HFFc6 (cell line): ENCODE data around the gene TRAPPC3. TPM values are rescaled to one million over a fixed set of nuclear protein-coding genes. Genes with fewer than 3 reads are reported as not detected.

ENCODE experiments used
- DNase-seq: peaks from one replicate; pipeline ENCODE4 v3.0.0-alpha.2; 2018
- H3K27ac Mint-ChIP-seq: 2 replicates; pipeline ENCODE4 v1.8.0; 2020; ENCODE audit warnings: mild to moderate bottlenecking, mixed read lengths
- H3K27me3 Mint-ChIP-seq: 2 replicates; pipeline ENCODE4 v1.8.0; 2021; ENCODE audit warnings: mild to moderate bottlenecking, moderate library complexity, mixed read lengths; ENCODE audit not compliant: insufficient read depth
- H3K36me3 Mint-ChIP-seq: 2 replicates; pipeline ENCODE4 v1.8.0; 2021; ENCODE audit warnings: low read depth, mixed read lengths
- H3K4me1 Mint-ChIP-seq: 2 replicates; pipeline ENCODE4 v1.8.0; 2020; ENCODE audit warnings: low read depth, mixed read lengths
- H3K4me3 Mint-ChIP-seq: 2 replicates; pipeline ENCODE4 v1.8.0; 2020; ENCODE audit warnings: mild to moderate bottlenecking, moderate library complexity, mixed read lengths
- H3K9me3 Mint-ChIP-seq: 2 replicates; pipeline ENCODE4 v1.8.0; 2020; ENCODE audit warnings: mild to moderate bottlenecking, mixed read lengths
- CTCF ChIP-seq: fragments of 200-600 bp; sonication (generic); IDR thresholded peaks from 2 replicates; pipeline ENCODE4 v1.5.0; 2021; ENCODE audit warnings: antibody characterized with exemption, mild to moderate bottlenecking
- total RNA-seq, 6 experiments: library from RNA; stranded (reverse); fragmentation: NEBNext Ultra II Directional; extraction: Animal tissue kit (Norgen Biotek cat#: 25700); gene quantifications; 2 replicates in 1 of 6; 3 replicates in 5 of 6; pipeline ENCODE4 v1.2.3, GENCODE V29; 2021

TRAPPC3 gene
- total RNA-seq, 6 experiments from 2014 or later, result 76.6 to 93.4 (median 78.6) TPM

GRCh38 chr1:36163426-36163825, 14.1 kb upstream of the TRAPPC3 start:
- Mint-ChIP-seq H3K27me3 (peaks cover 1% of the 10 kb centered on the region), H3K4me1 (peaks cover 85% of the 10 kb centered on the region), H3K27ac (peak overlapping the region; percentile 88), H3K36me3 (peaks cover 32% of the 10 kb centered on the region), H3K4me3 (peak overlapping the region; percentile 29; the same call in 1 of the 2 replicates), H3K9me3 (no peaks in the 10 kb centered on the region)
- no peak for DNase-seq
- TF ChIP-seq CTCF, result no peak

DNA sequence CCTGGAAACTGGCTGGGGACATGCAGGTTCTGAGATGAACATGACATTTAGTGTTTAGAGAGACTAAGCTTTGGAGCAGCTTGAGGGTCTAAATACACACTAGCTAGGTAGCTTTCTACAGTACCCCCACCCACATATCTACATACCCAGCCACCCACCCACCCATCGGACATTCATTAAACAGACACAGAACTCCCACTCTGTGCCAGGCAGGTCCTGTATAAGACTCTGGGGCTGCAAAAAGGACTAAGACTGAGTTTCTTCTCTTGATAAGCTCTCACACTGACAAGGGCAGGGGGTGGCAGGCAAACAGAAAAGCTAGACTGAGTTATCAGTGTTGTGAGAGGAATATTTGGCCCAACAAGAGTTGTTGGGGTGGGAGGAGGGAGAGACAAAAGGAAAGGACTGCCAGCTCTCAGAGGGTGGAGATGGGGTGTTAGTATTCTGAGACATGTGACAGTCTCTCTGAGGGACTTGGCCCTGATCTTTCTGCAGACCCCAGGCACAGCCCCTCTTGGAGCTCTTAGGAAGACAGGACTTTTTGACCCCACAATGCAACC, 13.5 kb upstream of the TRAPPC3 start:
- DNase-seq, result no peak
- Mint-ChIP-seq H3K36me3 (peaks cover 36% of the 10 kb centered on the region), H3K27me3 (peaks cover 1% of the 10 kb centered on the region), H3K4me3 (peak overlapping the region; percentile 80), H3K4me1 (peaks cover 87% of the 10 kb centered on the region), H3K9me3 (no peaks in the 10 kb centered on the region), H3K27ac (peak overlapping the region; percentile 88)
- TF ChIP-seq CTCF, result no peak

DNA sequence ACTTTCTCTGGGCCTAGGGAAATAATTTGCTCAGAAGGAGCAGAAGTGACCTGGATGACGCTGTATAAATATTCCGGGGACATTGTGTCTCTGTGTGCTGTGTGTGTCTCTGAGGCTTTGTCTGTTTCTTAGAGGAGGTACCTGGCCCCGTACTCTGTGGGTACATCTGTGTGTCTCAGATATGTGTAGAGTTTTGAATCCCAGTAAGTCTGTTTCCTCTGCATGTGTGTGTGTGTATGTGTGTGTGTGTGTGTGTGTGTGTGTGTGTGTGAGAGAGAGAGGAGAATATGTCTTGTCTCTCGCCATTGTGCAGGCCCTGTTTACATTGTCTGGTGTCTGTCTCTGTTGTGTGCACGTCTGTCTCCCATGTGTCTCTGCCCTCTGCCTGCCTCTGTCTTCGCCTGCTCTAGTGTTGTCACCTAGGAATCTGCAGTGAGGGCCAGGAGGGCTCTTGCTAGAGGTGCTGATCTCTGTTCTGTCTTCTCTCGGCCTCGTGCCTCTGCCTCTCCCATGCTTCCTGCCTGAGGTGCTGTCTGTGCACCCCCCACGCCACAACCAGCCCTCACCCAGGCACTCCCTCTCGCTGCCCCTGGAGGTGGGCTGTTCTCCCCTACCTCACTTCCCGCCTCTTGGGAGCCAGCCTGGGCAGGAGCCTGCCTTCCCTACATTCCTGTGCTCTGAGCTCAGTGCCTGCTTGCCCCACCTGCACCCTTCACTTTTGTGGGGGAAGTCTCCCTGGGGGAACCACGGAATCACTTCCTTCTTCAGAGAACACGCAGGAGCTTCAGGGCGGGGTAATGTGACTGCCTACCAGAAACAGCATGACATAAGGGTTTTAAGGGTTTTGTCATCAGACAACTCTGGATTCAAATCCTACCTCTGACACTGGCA, 12.6 kb upstream of the TRAPPC3 start:
- Mint-ChIP-seq H3K27ac (peak overlapping the region; percentile 88), H3K27me3 (peaks cover 1% of the 10 kb centered on the region), H3K4me1 (peaks cover 86% of the 10 kb centered on the region), H3K9me3 (no peaks in the 10 kb centered on the region), H3K4me3 (peak overlapping the region; percentile 80), H3K36me3 (peaks cover 38% of the 10 kb centered on the region)
- no peak for TF ChIP-seq CTCF
- DNase-seq, result no peak

DNA sequence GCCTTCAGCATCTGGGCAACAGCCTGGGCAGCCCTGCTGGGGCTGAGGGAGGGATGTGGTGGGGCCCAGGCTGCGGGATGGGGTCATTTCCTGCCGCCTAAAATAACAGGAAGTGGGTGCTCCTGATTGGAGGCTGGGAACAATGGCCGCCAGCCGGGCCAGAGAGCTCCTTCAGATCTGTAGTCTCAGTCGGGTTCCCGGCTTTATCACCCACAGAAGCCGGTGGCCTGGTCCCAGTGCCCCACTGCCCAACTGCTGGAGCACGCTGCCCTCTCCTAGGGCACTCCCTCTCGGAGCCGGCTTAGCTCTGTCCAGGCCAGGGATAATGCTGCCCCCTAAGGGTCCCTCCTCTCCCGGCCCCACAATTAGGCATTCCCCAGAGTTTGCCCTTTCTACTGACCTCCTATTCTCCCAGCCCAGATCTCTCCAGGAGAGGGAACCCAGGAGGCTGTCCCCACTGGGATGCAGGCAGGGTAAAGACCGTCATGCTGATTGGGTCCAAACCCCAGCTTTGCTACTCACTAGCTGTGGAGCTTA, 11.7 kb upstream of the TRAPPC3 start:
- Mint-ChIP-seq H3K36me3 (peaks cover 37% of the 10 kb centered on the region), H3K9me3 (no peaks in the 10 kb centered on the region), H3K4me1 (peaks cover 77% of the 10 kb centered on the region), H3K27ac (peak overlapping the region; percentile 88), H3K4me3 (peak overlapping the region; percentile 80), H3K27me3 (peaks cover 1% of the 10 kb centered on the region)
- peak; percentile 68 for DNase-seq
- TF ChIP-seq CTCF, result peak; percentile 66

DNA sequence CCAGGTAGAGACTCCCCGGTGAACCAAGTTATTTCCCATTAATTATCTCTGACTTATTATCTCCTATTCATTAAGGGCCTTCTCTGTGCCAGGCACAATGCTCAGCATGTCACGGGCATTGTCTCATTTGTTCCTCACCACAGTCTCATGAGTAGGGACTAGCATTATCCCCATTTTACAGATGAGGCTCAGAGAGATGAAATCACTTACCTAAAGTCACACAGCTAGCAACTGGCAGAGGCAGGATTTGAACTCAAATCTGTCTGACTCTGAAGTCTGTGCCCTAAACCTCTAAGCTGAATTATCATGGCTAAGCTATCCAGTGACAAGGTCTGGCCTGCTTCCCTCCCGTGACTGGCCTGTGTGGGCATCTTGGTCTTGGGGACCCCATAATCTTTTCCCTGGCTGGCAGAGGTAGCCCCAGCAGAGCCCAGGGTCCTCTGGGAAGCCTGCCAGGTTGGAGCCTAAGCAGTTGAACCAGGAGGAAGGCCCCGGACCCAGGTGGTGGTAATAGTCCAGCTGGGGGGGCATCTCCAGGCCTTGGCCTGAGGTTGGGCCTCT, 11.2 kb upstream of the TRAPPC3 start:
- DNase-seq, result no peak

More for the DNA sequence above, 11.2 kb upstream of the TRAPPC3 start:
- peaks cover 1% of the 10 kb centered on the region for H3K27me3 Mint-ChIP-seq
- no peak for TF ChIP-seq CTCF
- H3K27ac Mint-ChIP-seq, result peak overlapping the region; percentile 88
- H3K9me3 Mint-ChIP-seq, result no peaks in the 10 kb centered on the region
- peaks cover 72% of the 10 kb centered on the region for H3K4me1 Mint-ChIP-seq
- H3K4me3 Mint-ChIP-seq, result peak overlapping the region; percentile 80
- peaks cover 37% of the 10 kb centered on the region for H3K36me3 Mint-ChIP-seq
